Measurements from ENCODE around the gene GNPTAB.

The GNPTAB gene

GRCh38 chr12:101769865-101770264 lies 60.9 kb downstream of the GNPTAB start:
- DNase-seq (ENCODE audit: low read depth, low spot score) = no peak
- Histone ChIP-seq H3K4me1 (ENCODE audit: insufficient read depth, insufficient read length) (no peaks in the 10 kb centered on the region), H3K9ac (ENCODE audit: insufficient read length, low read depth) (no peak overlapping the region), H3K4me3 (ENCODE audit: insufficient read length, low read depth) (no peak overlapping the region), H3K9me3 (ENCODE audit: insufficient read depth, low read length) (no peaks in the 10 kb centered on the region), H3K27me3 (ENCODE audit: insufficient read depth, insufficient read length) (no peaks in the 10 kb centered on the region), H3K36me3 (ENCODE audit: insufficient read depth, insufficient read length, low read length) (peaks cover 22% of the 10 kb centered on the region)
- TF ChIP-seq YY1 (IDR thresholded peaks at IDR 0.05; ENCODE audit: insufficient read depth, insufficient read length) (no peak), SUZ12 (IDR thresholded peaks at IDR 0.05; ENCODE audit: extremely low read depth, insufficient read depth, insufficient read length) (no peak), ZNF274 (IDR thresholded peaks at IDR 0.05; ENCODE audit: low read depth, low read length) (no peak)

DNA sequence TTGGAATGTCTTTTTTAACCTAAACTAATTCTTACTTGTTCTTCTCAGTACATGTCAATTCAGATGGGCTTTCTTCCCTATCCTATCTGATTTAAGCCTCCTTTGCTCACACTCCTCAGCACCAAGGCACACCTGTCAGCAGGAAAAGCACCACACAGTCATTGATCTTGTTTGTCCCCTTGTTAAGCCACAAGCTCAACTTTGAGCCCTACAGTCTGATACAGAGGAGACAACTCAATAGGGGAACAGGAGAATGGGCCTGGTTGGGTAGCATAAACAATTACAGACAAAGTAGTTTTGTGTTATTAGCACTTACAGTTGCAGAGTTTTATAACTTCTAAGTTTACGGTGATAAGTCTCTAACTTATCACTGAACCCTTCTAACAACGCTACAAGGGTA lies 62.0 kb downstream of the GNPTAB start:
- H3K4me1 ChIP-seq (ENCODE audit: insufficient read depth, insufficient read length) = no peaks in the 10 kb centered on the region
- no peaks in the 10 kb centered on the region for H3K27me3 ChIP-seq (ENCODE audit: insufficient read depth, insufficient read length)
- TF ChIP-seq ZNF274 (IDR thresholded peaks at IDR 0.05; ENCODE audit: low read depth, low read length) (no peak), SUZ12 (IDR thresholded peaks at IDR 0.05; ENCODE audit: extremely low read depth, insufficient read depth, insufficient read length) (no peak), YY1 (IDR thresholded peaks at IDR 0.05; ENCODE audit: insufficient read depth, insufficient read length) (no peak)
- H3K9ac ChIP-seq (ENCODE audit: insufficient read length, low read depth) = no peak overlapping the region
- no peak for DNase-seq (ENCODE audit: low read depth, low spot score)
- H3K4me3 ChIP-seq (ENCODE audit: insufficient read length, low read depth) = no peak overlapping the region
- H3K9me3 ChIP-seq (ENCODE audit: insufficient read depth, low read length) = no peaks in the 10 kb centered on the region
- H3K36me3 ChIP-seq (ENCODE audit: insufficient read depth, insufficient read length, low read length) = peaks cover 22% of the 10 kb centered on the region

DNA sequence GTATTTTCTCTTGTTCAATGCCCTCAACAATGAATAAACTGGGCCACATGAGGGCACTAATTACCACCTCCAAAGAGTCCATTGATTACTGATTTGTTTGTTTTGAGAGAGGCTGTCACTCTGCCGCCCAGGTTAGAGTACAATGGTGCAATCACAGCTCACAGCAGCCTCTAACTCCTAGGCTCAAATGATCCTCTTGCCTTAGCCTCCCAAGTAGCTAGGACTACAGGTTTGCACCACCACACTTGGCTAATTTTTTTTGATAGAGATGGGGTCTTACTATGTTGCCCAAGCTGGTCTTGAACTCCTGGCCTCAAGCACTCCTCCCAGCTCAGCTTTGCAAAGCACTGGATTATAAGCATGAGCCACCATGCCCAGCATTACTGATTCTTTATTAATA lies 63.2 kb downstream of the GNPTAB start:
- no peaks in the 10 kb centered on the region for H3K9me3 ChIP-seq (ENCODE audit: insufficient read depth, low read length)
- peaks cover 27% of the 10 kb centered on the region for H3K36me3 ChIP-seq (ENCODE audit: insufficient read depth, insufficient read length, low read length)
- H3K9ac ChIP-seq (ENCODE audit: insufficient read length, low read depth) = no peak overlapping the region
- no peak for DNase-seq (ENCODE audit: low read depth, low spot score)
- no peaks in the 10 kb centered on the region for H3K27me3 ChIP-seq (ENCODE audit: insufficient read depth, insufficient read length)
- H3K4me3 ChIP-seq (ENCODE audit: insufficient read length, low read depth) = no peak overlapping the region
- no peak for TF ChIP-seq ZNF274 (IDR thresholded peaks at IDR 0.05; ENCODE audit: low read depth, low read length)
- no peaks in the 10 kb centered on the region for H3K4me1 ChIP-seq (ENCODE audit: insufficient read depth, insufficient read length)

- Histone ChIP-seq H3K36me3 (ENCODE audit: insufficient read depth, insufficient read length, low read length) (peaks cover 31% of the 10 kb centered on the region), H3K4me1 (ENCODE audit: insufficient read depth, insufficient read length) (no peaks in the 10 kb centered on the region), H3K9ac (ENCODE audit: insufficient read length, low read depth) (no peak overlapping the region), H3K4me3 (ENCODE audit: insufficient read length, low read depth) (no peak overlapping the region), H3K27me3 (ENCODE audit: insufficient read depth, insufficient read length) (no peaks in the 10 kb centered on the region), H3K9me3 (ENCODE audit: insufficient read depth, low read length) (no peaks in the 10 kb centered on the region)
- no peak for DNase-seq (ENCODE audit: low read depth, low spot score)
- TF ChIP-seq YY1 (IDR thresholded peaks at IDR 0.05; ENCODE audit: insufficient read depth, insufficient read length) (no peak), SUZ12 (IDR thresholded peaks at IDR 0.05; ENCODE audit: extremely low read depth, insufficient read depth, insufficient read length) (no peak), ZNF274 (IDR thresholded peaks at IDR 0.05; ENCODE audit: low read depth, low read length) (no peak)
These were observed 66.5 kb downstream of the GNPTAB start for GRCh38 chr12:101764051-101764792.

DNA sequence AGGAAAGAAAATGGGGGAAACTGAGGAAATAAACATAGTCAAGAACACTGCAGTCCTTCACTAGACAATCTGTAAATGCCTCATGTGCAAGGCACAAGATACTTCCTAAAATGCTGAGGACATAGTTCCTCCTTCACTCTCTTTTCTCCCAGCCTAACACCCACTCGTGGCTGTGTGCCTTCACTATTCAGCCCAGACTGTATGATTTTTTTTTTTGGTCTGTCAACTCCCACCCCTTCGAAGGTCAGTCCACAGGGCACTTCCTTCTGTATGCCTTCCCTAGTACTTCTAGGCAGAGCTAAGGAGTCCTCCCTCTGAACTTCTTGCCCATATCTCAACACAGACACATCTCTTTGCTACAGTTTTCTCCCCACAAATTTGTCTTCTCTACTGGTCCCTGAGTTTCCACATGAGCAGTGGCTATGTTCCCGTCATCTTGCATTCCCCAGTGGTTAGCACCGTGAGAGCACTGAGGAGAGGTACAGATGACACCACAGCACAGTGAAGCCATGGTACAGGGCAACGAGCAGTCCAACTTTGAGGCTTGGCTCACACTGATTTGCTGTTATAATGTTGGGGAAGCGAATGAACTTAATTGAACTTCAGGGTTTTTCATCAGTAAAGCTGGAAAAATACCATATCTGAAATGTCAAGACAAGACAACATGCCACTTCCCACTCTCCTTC lies 67.4 kb downstream of the GNPTAB start:
- H3K4me3 ChIP-seq (ENCODE audit: insufficient read length, low read depth) = no peak overlapping the region
- TF ChIP-seq SUZ12 (IDR thresholded peaks at IDR 0.05; ENCODE audit: extremely low read depth, insufficient read depth, insufficient read length) (no peak), ZNF274 (IDR thresholded peaks at IDR 0.05; ENCODE audit: low read depth, low read length) (no peak), YY1 (IDR thresholded peaks at IDR 0.05; ENCODE audit: insufficient read depth, insufficient read length) (no peak)
- DNase-seq (ENCODE audit: low read depth, low spot score) = no peak
- H3K9ac ChIP-seq (ENCODE audit: insufficient read length, low read depth) = no peak overlapping the region
- no peaks in the 10 kb centered on the region for H3K27me3 ChIP-seq (ENCODE audit: insufficient read depth, insufficient read length)
- H3K36me3 ChIP-seq (ENCODE audit: insufficient read depth, insufficient read length, low read length) = peaks cover 34% of the 10 kb centered on the region
- no peaks in the 10 kb centered on the region for H3K4me1 ChIP-seq (ENCODE audit: insufficient read depth, insufficient read length)
- H3K9me3 ChIP-seq (ENCODE audit: insufficient read depth, low read length) = no peaks in the 10 kb centered on the region

GRCh38 chr12:101761781-101762180 lies 69.0 kb downstream of the GNPTAB start:
- no peak for DNase-seq (ENCODE audit: low read depth, low spot score)
- Histone ChIP-seq H3K36me3 (ENCODE audit: insufficient read depth, insufficient read length, low read length) (peaks cover 30% of the 10 kb centered on the region), H3K4me1 (ENCODE audit: insufficient read depth, insufficient read length) (no peaks in the 10 kb centered on the region), H3K9me3 (ENCODE audit: insufficient read depth, low read length) (no peaks in the 10 kb centered on the region), H3K4me3 (ENCODE audit: insufficient read length, low read depth) (no peak overlapping the region), H3K27me3 (ENCODE audit: insufficient read depth, insufficient read length) (no peaks in the 10 kb centered on the region), H3K9ac (ENCODE audit: insufficient read length, low read depth) (no peak overlapping the region)
- no peak for TF ChIP-seq SUZ12 (IDR thresholded peaks at IDR 0.05; ENCODE audit: extremely low read depth, insufficient read depth, insufficient read length)
- TF ChIP-seq ZNF274 (IDR thresholded peaks at IDR 0.05; ENCODE audit: low read depth, low read length) = no peak
- TF ChIP-seq YY1 (IDR thresholded peaks at IDR 0.05; ENCODE audit: insufficient read depth, insufficient read length) = no peak

- peaks cover 34% of the 10 kb centered on the region for H3K36me3 ChIP-seq (ENCODE audit: insufficient read depth, insufficient read length, low read length)
- no peaks in the 10 kb centered on the region for H3K4me1 ChIP-seq (ENCODE audit: insufficient read depth, insufficient read length)
- H3K4me3 ChIP-seq (ENCODE audit: insufficient read length, low read depth) = no peak overlapping the region
- no peak for DNase-seq (ENCODE audit: low read depth, low spot score)
- no peaks in the 10 kb centered on the region for H3K9me3 ChIP-seq (ENCODE audit: insufficient read depth, low read length)
- no peaks in the 10 kb centered on the region for H3K27me3 ChIP-seq (ENCODE audit: insufficient read depth, insufficient read length)
- no peak for TF ChIP-seq ZNF274 (IDR thresholded peaks at IDR 0.05; ENCODE audit: low read depth, low read length)
- no peak for TF ChIP-seq SUZ12 (IDR thresholded peaks at IDR 0.05; ENCODE audit: extremely low read depth, insufficient read depth, insufficient read length)
- no peak for TF ChIP-seq YY1 (IDR thresholded peaks at IDR 0.05; ENCODE audit: insufficient read depth, insufficient read length)
- no peak overlapping the region for H3K9ac ChIP-seq (ENCODE audit: insufficient read length, low read depth)
These were observed 69.4 kb downstream of the GNPTAB start for GRCh38 chr12:101761350-101761749.

Data from NT2/D1 (cell line).